ENCODE data around the gene MGA. TPM values are rescaled to one million over a fixed set of nuclear protein-coding genes. Genes with fewer than 3 reads are reported as not detected.

MGA gene
- total and polyA plus RNA-seq, 9 donors, result 11.0 to 57.8 (median 20.4) TPM

GRCh38 chr15:41655716-41656115 lies 4.5 kb upstream of the MGA start:
- Histone ChIP-seq H3K27me3 (ENCODE audit: control insufficient read depth, insufficient read depth, low read length) (no peaks in the 10 kb centered on the region), H3K4me1 (ENCODE audit: control insufficient read depth, insufficient read depth, low read length) (peaks cover 7% of the 10 kb centered on the region), H3K27ac (ENCODE audit: low read length) (no peak overlapping the region), H3K9me3 (replicated peaks; ENCODE audit: control insufficient read depth, low read depth, low read length) (peaks cover 5% of the 10 kb centered on the region), H3K36me3 (ENCODE audit: control insufficient read depth, insufficient read depth, low read length) (no peaks in the 10 kb centered on the region), H3K4me3 (ENCODE audit: low read length) (no peak overlapping the region)
- no CpG with 5 or more reads among the region's 4 CpGs for WGBS (ENCODE audit: insufficient coverage)
- DNase-seq, result no peak

- Histone ChIP-seq H3K9me3 (replicated peaks; ENCODE audit: control insufficient read depth, low read depth, low read length) (peaks cover under 1% of the 10 kb centered on the region), H3K4me1 (ENCODE audit: control insufficient read depth, insufficient read depth, low read length) (peaks cover 11% of the 10 kb centered on the region)
- WGBS (ENCODE audit: insufficient coverage), result no CpG with 5 or more reads among the region's 2 CpGs
Measured at GRCh38 chr15:41656188-41656587, 4.0 kb upstream of the MGA start.

GRCh38 chr15:41658689-41659088 lies 1.5 kb upstream of the MGA start:
- Histone ChIP-seq H3K27me3 (ENCODE audit: control insufficient read depth, insufficient read depth, low read length) (no peaks in the 10 kb centered on the region), H3K4me3 (ENCODE audit: low read length) (no peak overlapping the region), H3K4me1 (ENCODE audit: control insufficient read depth, insufficient read depth, low read length) (peaks cover 22% of the 10 kb centered on the region), H3K36me3 (ENCODE audit: control insufficient read depth, insufficient read depth, low read length) (no peaks in the 10 kb centered on the region), H3K27ac (ENCODE audit: low read length) (no peak overlapping the region), H3K9me3 (replicated peaks; ENCODE audit: control insufficient read depth, low read depth, low read length) (no peaks in the 10 kb centered on the region)
- no peak for DNase-seq
- no CpG with 5 or more reads among the region's 1 CpG for WGBS (ENCODE audit: insufficient coverage)

More at GRCh38 chr15:41656188-41656587, 4.0 kb upstream of the MGA start:
- Histone ChIP-seq H3K27me3 (ENCODE audit: control insufficient read depth, insufficient read depth, low read length) (no peaks in the 10 kb centered on the region), H3K27ac (ENCODE audit: low read length) (no peak overlapping the region), H3K4me3 (ENCODE audit: low read length) (no peak overlapping the region), H3K36me3 (ENCODE audit: control insufficient read depth, insufficient read depth, low read length) (no peaks in the 10 kb centered on the region)
- no peak for DNase-seq

- Histone ChIP-seq H3K4me3 (ENCODE audit: low read length) (no peak overlapping the region), H3K9me3 (replicated peaks; ENCODE audit: control insufficient read depth, low read depth, low read length) (no peaks in the 10 kb centered on the region), H3K27ac (ENCODE audit: low read length) (no peak overlapping the region), H3K27me3 (ENCODE audit: control insufficient read depth, insufficient read depth, low read length) (no peaks in the 10 kb centered on the region), H3K36me3 (ENCODE audit: control insufficient read depth, insufficient read depth, low read length) (no peaks in the 10 kb centered on the region), H3K4me1 (ENCODE audit: control insufficient read depth, insufficient read depth, low read length) (peaks cover 22% of the 10 kb centered on the region)
- WGBS (ENCODE audit: insufficient coverage), result no CpG with 5 or more reads among the region's 2 CpGs
- peak; percentile 2 for DNase-seq
Measured at GRCh38 chr15:41659190-41659589, 1.0 kb upstream of the MGA start.

- no peak for DNase-seq
- H3K36me3 ChIP-seq (ENCODE audit: control insufficient read depth, insufficient read depth, low read length), result no peaks in the 10 kb centered on the region
- no peaks in the 10 kb centered on the region for H3K27me3 ChIP-seq (ENCODE audit: control insufficient read depth, insufficient read depth, low read length)
- H3K4me3 ChIP-seq (ENCODE audit: low read length), result peak overlapping the region; percentile 67
- no peaks in the 10 kb centered on the region for H3K9me3 ChIP-seq (replicated peaks; ENCODE audit: control insufficient read depth, low read depth, low read length)
- peaks cover 22% of the 10 kb centered on the region for H3K4me1 ChIP-seq (ENCODE audit: control insufficient read depth, insufficient read depth, low read length)
- H3K27ac ChIP-seq (ENCODE audit: low read length), result peak overlapping the region; percentile 93
- under 1% methylated on average over 17 of the region's 21 CpGs for WGBS (ENCODE audit: insufficient coverage)
Measured at GRCh38 chr15:41659855-41660234, 360 bp upstream of the MGA start.

- peak overlapping the region; percentile 93 for H3K27ac ChIP-seq (ENCODE audit: low read length)
- H3K27me3 ChIP-seq (ENCODE audit: control insufficient read depth, insufficient read depth, low read length), result no peaks in the 10 kb centered on the region
- no peak for DNase-seq
- H3K4me1 ChIP-seq (ENCODE audit: control insufficient read depth, insufficient read depth, low read length), result peaks cover 22% of the 10 kb centered on the region
- no peaks in the 10 kb centered on the region for H3K9me3 ChIP-seq (replicated peaks; ENCODE audit: control insufficient read depth, low read depth, low read length)
- H3K36me3 ChIP-seq (ENCODE audit: control insufficient read depth, insufficient read depth, low read length), result no peaks in the 10 kb centered on the region
- WGBS (ENCODE audit: insufficient coverage), result 0% methylated on average over 6 of the region's 9 CpGs
- H3K4me3 ChIP-seq (ENCODE audit: low read length), result peak overlapping the region; percentile 67
Measured at GRCh38 chr15:41661078-41661517, 893 bp downstream of the MGA start.

GRCh38 chr15:41661518-41662225 lies 1.5 kb downstream of the MGA start:
- under 1% methylated on average over 41 of the region's 44 CpGs for WGBS (ENCODE audit: insufficient coverage)
- Histone ChIP-seq H3K27me3 (ENCODE audit: control insufficient read depth, insufficient read depth, low read length) (no peaks in the 10 kb centered on the region), H3K4me3 (ENCODE audit: low read length) (peak overlapping the region; percentile 67), H3K4me1 (ENCODE audit: control insufficient read depth, insufficient read depth, low read length) (peaks cover 22% of the 10 kb centered on the region), H3K9me3 (replicated peaks; ENCODE audit: control insufficient read depth, low read depth, low read length) (no peaks in the 10 kb centered on the region), H3K27ac (ENCODE audit: low read length) (peak overlapping the region; percentile 93), H3K36me3 (ENCODE audit: control insufficient read depth, insufficient read depth, low read length) (no peaks in the 10 kb centered on the region)
- DNase-seq, result peak; percentile 91

- no peak for DNase-seq
- no peaks in the 10 kb centered on the region for H3K27me3 ChIP-seq (ENCODE audit: control insufficient read depth, insufficient read depth, low read length)
- H3K4me1 ChIP-seq (ENCODE audit: control insufficient read depth, insufficient read depth, low read length), result peaks cover 9% of the 10 kb centered on the region
- H3K27ac ChIP-seq (ENCODE audit: low read length), result no peak overlapping the region
- H3K4me3 ChIP-seq (ENCODE audit: low read length), result no peak overlapping the region
- H3K36me3 ChIP-seq (ENCODE audit: control insufficient read depth, insufficient read depth, low read length), result peaks cover 8% of the 10 kb centered on the region
- WGBS (ENCODE audit: insufficient coverage), result no CpG with 5 or more reads among the region's 3 CpGs
- H3K9me3 ChIP-seq (replicated peaks; ENCODE audit: control insufficient read depth, low read depth, low read length), result no peaks in the 10 kb centered on the region
Measured at GRCh38 chr15:41666353-41666920, 6.2 kb downstream of the MGA start.

GRCh38 chr15:41669701-41670100 lies 9.5 kb downstream of the MGA start:
- Histone ChIP-seq H3K27me3 (ENCODE audit: control insufficient read depth, insufficient read depth, low read length) (no peaks in the 10 kb centered on the region), H3K9me3 (replicated peaks; ENCODE audit: control insufficient read depth, low read depth, low read length) (no peaks in the 10 kb centered on the region), H3K27ac (ENCODE audit: low read length) (no peak overlapping the region), H3K4me3 (ENCODE audit: low read length) (no peak overlapping the region), H3K36me3 (ENCODE audit: control insufficient read depth, insufficient read depth, low read length) (peaks cover 8% of the 10 kb centered on the region), H3K4me1 (ENCODE audit: control insufficient read depth, insufficient read depth, low read length) (peaks cover 5% of the 10 kb centered on the region)
- WGBS (ENCODE audit: insufficient coverage), result no CpG with 5 or more reads among the region's 3 CpGs
- peak; percentile 7 for DNase-seq

- H3K27me3 ChIP-seq (ENCODE audit: control insufficient read depth, insufficient read depth, low read length), result no peaks in the 10 kb centered on the region
- peaks cover 5% of the 10 kb centered on the region for H3K4me1 ChIP-seq (ENCODE audit: control insufficient read depth, insufficient read depth, low read length)
- no peak overlapping the region for H3K4me3 ChIP-seq (ENCODE audit: low read length)
- no peak overlapping the region for H3K27ac ChIP-seq (ENCODE audit: low read length)
- WGBS (ENCODE audit: insufficient coverage), result 77% methylated on average over 3 of the region's 7 CpGs
- H3K36me3 ChIP-seq (ENCODE audit: control insufficient read depth, insufficient read depth, low read length), result peaks cover 8% of the 10 kb centered on the region
- peak; percentile 13 for DNase-seq
- no peaks in the 10 kb centered on the region for H3K9me3 ChIP-seq (replicated peaks; ENCODE audit: control insufficient read depth, low read depth, low read length)
Measured at GRCh38 chr15:41671656-41672648, 11.7 kb downstream of the MGA start.
